HepG2 (cell line): ENCODE data around the gene KIF3A. TPM values are rescaled to one million over a fixed set of nuclear protein-coding genes. Genes with fewer than 3 reads are reported as not detected.

Source experiments
- BORCS8-MEF2B ChIP-seq: sonication (generic); formaldehyde crosslinking; IDR thresholded peaks from 2 replicates; pipeline ENCODE4 v1.8.0; 2022; ENCODE audit warnings: mild to moderate bottlenecking, missing genetic modification reagents
- FIP1L1 ChIP-seq: fragments of 200-400 bp; formaldehyde crosslinking; IDR thresholded peaks from 2 replicates; pipeline ENCODE4 v1.6.1; 2018; ENCODE audit warnings: low read depth, mild to moderate bottlenecking, low read length, moderate library complexity, borderline replicate concordance; ENCODE audit not compliant: insufficient read depth
- GPN1 ChIP-seq: sonication (generic); formaldehyde crosslinking; IDR thresholded peaks from 2 replicates; pipeline ENCODE4 v1.5.1; 2020; ENCODE audit warnings: missing genetic modification reagents, borderline replicate concordance
- MEF2D ChIP-seq: sonication (generic); formaldehyde crosslinking; IDR thresholded peaks from 2 replicates; pipeline ENCODE4 v1.5.1; 2020; ENCODE audit warnings: mild to moderate bottlenecking, missing genetic modification reagents
- MEIS1 ChIP-seq: sonication (generic); formaldehyde crosslinking; IDR thresholded peaks from 2 replicates; pipeline ENCODE4 v1.9.0; 2021; ENCODE audit warnings: mild to moderate bottlenecking, missing genetic modification reagents, moderate library complexity, borderline replicate concordance
- REXO4 ChIP-seq: sonication (generic); formaldehyde crosslinking; IDR thresholded peaks from 2 replicates; pipeline ENCODE4 v1.8.0; 2022; ENCODE audit warnings: missing genetic modification reagents, mild to moderate bottlenecking, borderline replicate concordance
- ZBTB42 ChIP-seq: sonication (generic); formaldehyde crosslinking; IDR thresholded peaks from 2 replicates; pipeline ENCODE4 v1.5.0; 2020; ENCODE audit warnings: mild to moderate bottlenecking, missing genetic modification reagents
- ZFP90 ChIP-seq: sonication (generic); formaldehyde crosslinking; IDR thresholded peaks from 2 replicates; pipeline ENCODE4 v1.8.0; 2022; ENCODE audit warnings: missing genetic modification reagents, mild to moderate bottlenecking, inconsistent platforms, borderline replicate concordance
- ZKSCAN1 ChIP-seq: fragments of 150-350 bp; IDR thresholded peaks from 2 replicates; pipeline ENCODE4 v1.6.1; 2014; ENCODE audit warnings: low read length
- ZNF143 ChIP-seq: sonication (generic); formaldehyde crosslinking; IDR thresholded peaks from 2 replicates; pipeline ENCODE4 v1.4.0; 2020; ENCODE audit warnings: missing genetic modification reagents
- ZNF558 ChIP-seq: sonication (generic); formaldehyde crosslinking; IDR thresholded peaks from 2 replicates; pipeline ENCODE4 v1.9.0; 2022; ENCODE audit warnings: mild to moderate bottlenecking, missing genetic modification reagents, borderline replicate concordance
- ZNF670 ChIP-seq: sonication (generic); formaldehyde crosslinking; IDR thresholded peaks from 2 replicates; pipeline ENCODE4 v1.8.0; 2022; ENCODE audit warnings: mild to moderate bottlenecking, missing genetic modification reagents, borderline replicate concordance
- ZNF780A ChIP-seq: sonication (generic); formaldehyde crosslinking; IDR thresholded peaks from 2 replicates; pipeline ENCODE4 v1.8.0; 2022; ENCODE audit warnings: mild to moderate bottlenecking, missing genetic modification reagents, moderate library complexity
- ZNF891 ChIP-seq: sonication (generic); formaldehyde crosslinking; IDR thresholded peaks from 2 replicates; pipeline ENCODE4 v1.5.0; 2020; ENCODE audit warnings: mild to moderate bottlenecking, missing genetic modification reagents
- polyA plus RNA-seq, 8 experiments: library from polyadenylated mRNA; depleted of rRNA in 3 of 8; stranded (reverse) in 7 of 8; unstranded in 1 of 8; fragments of >200 nt; fragmentation: Illumina TruSeq in 4 of 8; extraction: Trizol in 4 of 8; gene quantifications; 2 replicates each; pipeline versions ENCODE4 v1.2.1 to v1.2.3, GENCODE V29; 2011 to 2016; ENCODE audit warnings: low read depth in 4 of 8, missing spikeins in 1 of 8, mixed read lengths in 1 of 8; ENCODE audit not compliant: insufficient read depth in 1 of 8
- total RNA-seq, 5 experiments: library from RNA; depleted of rRNA; stranded (reverse); fragments of >200 nt; fragmentation: Illumina TruSeq; extraction: Trizol; gene quantifications; 2 replicates each; pipeline ENCODE4 v1.2.3, GENCODE V29; 2016; ENCODE audit warnings: low read depth in 1 of 5
- TF ChIP-seq, protein P1 (sequence below): sonication (generic); formaldehyde crosslinking; IDR thresholded peaks from 2 replicates; pipeline ENCODE4 v1.4.0; 2020; ENCODE audit warnings: mild to moderate bottlenecking, missing genetic modification reagents, borderline replicate concordance
- TF ChIP-seq, protein P2 (sequence below), 2 experiments: IDR thresholded peaks; 2 replicates each; pipeline ENCODE4 v1.6.1; 2011 to 2012; ENCODE audit warnings: low read length in 2 of 2, borderline replicate concordance in 1 of 2, low read depth in 1 of 2, mild to moderate bottlenecking in 1 of 2, moderate library complexity in 1 of 2
- TF ChIP-seq, protein P3 (sequence below): sonication (generic); formaldehyde crosslinking; IDR thresholded peaks from 2 replicates; pipeline ENCODE4 v1.9.0; 2021; ENCODE audit warnings: missing genetic modification reagents, mild to moderate bottlenecking, borderline replicate concordance
- TF ChIP-seq, protein P4 (sequence below): sonication (generic); formaldehyde crosslinking; IDR thresholded peaks from 2 replicates; pipeline ENCODE4 v1.4.0; 2020; ENCODE audit warnings: mild to moderate bottlenecking, missing genetic modification reagents

The KIF3A gene
- total and polyA plus RNA-seq, 2 of the 13 experiments (the other 11 are each of a cell fraction or from before 2014, with no cell fraction given): 2.3 to 8.4 TPM

DNA sequence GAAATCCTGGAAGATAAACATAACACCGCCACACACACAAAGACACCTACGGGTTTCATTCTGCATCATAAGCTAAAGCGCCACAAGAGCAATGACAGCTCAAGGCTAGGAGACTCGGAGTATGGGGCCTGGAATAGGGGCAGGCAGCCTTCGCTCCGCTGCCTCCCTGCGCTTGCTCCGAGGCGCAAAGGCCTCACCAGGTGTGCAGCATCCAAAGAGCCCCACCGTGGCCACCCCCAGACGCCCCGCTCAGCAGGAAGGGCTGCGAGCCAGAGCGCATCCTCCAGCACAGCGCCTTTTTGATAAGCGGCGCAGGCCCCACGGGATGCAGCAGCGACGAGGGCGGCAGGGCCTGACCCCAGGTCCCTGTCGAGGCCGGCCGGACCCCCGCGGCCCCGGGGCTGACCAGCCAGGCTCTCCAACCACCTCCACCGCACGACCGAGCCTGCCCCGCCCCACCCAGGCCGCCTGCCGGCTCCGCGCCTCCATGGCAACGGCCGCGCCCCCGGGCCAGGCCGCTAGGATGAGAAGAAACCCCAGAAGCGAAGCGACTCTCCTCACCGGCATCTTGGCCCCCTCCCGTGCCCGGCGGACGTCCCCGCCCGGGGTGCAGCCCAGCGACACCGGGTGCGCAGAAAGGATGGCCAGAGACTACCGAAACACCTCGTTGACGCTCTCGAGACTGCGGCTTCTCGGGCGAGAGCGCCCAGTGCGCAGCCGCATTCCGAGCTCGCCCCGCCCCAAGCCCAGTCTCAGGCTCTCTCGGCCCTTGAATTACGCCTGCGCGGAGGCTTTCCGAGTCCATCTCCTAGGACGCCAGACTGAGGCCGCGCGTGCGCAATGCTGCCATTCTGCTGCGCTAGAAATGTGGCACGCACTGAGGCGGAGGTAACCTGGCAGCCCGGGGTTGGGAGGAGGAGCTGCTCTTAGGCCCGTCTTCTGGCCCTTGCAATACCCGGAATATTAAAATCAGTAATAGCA is at the start of gene KIF3A (continued):
- TF ChIP-seq ZNF670 (no peak), ZKSCAN1 (no peak), ZNF558 (CRISPR knock-in tag) (no peak; the same call in 1 of the 2 replicates), MEIS1 (peak; percentile 49; the same call in 1 of the 2 replicates), ZNF780A (CRISPR knock-in tag) (no peak), FIP1L1 (no peak), ZNF143 (no peak), ZBTB42 (CRISPR knock-in tag) (no peak), REXO4 (no peak), BORCS8-MEF2B (CRISPR knock-in tag) (no peak), ZFP90 (CRISPR knock-in tag) (0 out of 2 replicates have a peak, but pooled peaks have one; percentile 83), ZNF891 (0 out of 2 replicates have a peak, but pooled peaks have one; percentile 40), GPN1 (no peak), MEF2D (no peak)
- TF ChIP-seq, protein P1, sequence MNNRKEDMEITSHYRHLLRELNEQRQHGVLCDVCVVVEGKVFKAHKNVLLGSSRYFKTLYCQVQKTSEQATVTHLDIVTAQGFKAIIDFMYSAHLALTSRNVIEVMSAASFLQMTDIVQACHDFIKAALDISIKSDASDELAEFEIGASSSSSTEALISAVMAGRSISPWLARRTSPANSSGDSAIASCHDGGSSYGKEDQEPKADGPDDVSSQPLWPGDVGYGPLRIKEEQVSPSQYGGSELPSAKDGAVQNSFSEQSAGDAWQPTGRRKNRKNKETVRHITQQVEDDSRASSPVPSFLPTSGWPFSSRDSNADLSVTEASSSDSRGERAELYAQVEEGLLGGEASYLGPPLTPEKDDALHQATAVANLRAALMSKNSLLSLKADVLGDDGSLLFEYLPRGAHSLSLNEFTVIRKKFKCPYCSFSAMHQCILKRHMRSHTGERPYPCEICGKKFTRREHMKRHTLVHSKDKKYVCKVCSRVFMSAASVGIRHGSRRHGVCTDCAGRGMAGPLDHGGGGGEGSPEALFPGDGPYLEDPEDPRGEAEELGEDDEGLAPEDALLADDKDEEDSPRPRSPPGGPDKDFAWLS (CRISPR knock-in tag): no peak
- TF ChIP-seq, protein P2, sequence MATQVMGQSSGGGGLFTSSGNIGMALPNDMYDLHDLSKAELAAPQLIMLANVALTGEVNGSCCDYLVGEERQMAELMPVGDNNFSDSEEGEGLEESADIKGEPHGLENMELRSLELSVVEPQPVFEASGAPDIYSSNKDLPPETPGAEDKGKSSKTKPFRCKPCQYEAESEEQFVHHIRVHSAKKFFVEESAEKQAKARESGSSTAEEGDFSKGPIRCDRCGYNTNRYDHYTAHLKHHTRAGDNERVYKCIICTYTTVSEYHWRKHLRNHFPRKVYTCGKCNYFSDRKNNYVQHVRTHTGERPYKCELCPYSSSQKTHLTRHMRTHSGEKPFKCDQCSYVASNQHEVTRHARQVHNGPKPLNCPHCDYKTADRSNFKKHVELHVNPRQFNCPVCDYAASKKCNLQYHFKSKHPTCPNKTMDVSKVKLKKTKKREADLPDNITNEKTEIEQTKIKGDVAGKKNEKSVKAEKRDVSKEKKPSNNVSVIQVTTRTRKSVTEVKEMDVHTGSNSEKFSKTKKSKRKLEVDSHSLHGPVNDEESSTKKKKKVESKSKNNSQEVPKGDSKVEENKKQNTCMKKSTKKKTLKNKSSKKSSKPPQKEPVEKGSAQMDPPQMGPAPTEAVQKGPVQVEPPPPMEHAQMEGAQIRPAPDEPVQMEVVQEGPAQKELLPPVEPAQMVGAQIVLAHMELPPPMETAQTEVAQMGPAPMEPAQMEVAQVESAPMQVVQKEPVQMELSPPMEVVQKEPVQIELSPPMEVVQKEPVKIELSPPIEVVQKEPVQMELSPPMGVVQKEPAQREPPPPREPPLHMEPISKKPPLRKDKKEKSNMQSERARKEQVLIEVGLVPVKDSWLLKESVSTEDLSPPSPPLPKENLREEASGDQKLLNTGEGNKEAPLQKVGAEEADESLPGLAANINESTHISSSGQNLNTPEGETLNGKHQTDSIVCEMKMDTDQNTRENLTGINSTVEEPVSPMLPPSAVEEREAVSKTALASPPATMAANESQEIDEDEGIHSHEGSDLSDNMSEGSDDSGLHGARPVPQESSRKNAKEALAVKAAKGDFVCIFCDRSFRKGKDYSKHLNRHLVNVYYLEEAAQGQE (IDR thresholded peaks at IDR 0.05; ENCODE audit: borderline replicate concordance in 1 of 2, low read depth in 1 of 2, low read length in 2 of 2): no peak
- TF ChIP-seq, protein P3, sequence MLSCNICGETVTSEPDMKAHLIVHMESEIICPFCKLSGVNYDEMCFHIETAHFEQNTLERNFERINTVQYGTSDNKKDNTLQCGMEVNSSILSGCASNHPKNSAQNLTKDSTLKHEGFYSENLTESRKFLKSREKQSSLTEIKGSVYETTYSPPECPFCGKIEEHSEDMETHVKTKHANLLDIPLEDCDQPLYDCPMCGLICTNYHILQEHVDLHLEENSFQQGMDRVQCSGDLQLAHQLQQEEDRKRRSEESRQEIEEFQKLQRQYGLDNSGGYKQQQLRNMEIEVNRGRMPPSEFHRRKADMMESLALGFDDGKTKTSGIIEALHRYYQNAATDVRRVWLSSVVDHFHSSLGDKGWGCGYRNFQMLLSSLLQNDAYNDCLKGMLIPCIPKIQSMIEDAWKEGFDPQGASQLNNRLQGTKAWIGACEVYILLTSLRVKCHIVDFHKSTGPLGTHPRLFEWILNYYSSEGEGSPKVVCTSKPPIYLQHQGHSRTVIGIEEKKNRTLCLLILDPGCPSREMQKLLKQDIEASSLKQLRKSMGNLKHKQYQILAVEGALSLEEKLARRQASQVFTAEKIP (CRISPR knock-in tag): no peak
- TF ChIP-seq, protein P4, sequence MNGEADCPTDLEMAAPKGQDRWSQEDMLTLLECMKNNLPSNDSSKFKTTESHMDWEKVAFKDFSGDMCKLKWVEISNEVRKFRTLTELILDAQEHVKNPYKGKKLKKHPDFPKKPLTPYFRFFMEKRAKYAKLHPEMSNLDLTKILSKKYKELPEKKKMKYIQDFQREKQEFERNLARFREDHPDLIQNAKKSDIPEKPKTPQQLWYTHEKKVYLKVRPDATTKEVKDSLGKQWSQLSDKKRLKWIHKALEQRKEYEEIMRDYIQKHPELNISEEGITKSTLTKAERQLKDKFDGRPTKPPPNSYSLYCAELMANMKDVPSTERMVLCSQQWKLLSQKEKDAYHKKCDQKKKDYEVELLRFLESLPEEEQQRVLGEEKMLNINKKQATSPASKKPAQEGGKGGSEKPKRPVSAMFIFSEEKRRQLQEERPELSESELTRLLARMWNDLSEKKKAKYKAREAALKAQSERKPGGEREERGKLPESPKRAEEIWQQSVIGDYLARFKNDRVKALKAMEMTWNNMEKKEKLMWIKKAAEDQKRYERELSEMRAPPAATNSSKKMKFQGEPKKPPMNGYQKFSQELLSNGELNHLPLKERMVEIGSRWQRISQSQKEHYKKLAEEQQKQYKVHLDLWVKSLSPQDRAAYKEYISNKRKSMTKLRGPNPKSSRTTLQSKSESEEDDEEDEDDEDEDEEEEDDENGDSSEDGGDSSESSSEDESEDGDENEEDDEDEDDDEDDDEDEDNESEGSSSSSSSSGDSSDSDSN (CRISPR knock-in tag): no peak; the same call in 1 of the 2 replicates
